Natural killer cell treated with Interleukin-12 subunit alpha and Interleukin-12 subunit beta and Interleukin-15 and Interleukin-18, amount 100 ng/mL, for 72 hours (primary cell): Measurements from ENCODE around the gene LGALS7. TPM values are rescaled to one million over a fixed set of nuclear protein-coding genes. Genes with fewer than 3 reads are reported as not detected.

Experiments used
- ATAC-seq, 2 donors: fragments of 150-1000 bp; cut with Tn5 transposase in 1 of 2; sonication (Bioruptor Pico), chemical (Tn5 transposase) in 1 of 2; 2 replicates each; pipeline ENCODE4 v1.10.0; 2021
- DNase-seq: peaks from one replicate; pipeline ENCODE4 v3.0.0; 2022; ENCODE audit warnings: low spot score
- H3K27ac Mint-ChIP-seq, 2 donors: 1 replicate in 1 of 2; 2 replicates in 1 of 2; pipeline ENCODE4 v1.8.0; 2022; ENCODE audit warnings: mixed read lengths in 2 of 2, mild to moderate bottlenecking in 1 of 2, moderate library complexity in 1 of 2
- H3K27me3 Mint-ChIP-seq, 2 donors: 1 replicate in 1 of 2; 2 replicates in 1 of 2; pipeline ENCODE4 v1.8.0; 2022; ENCODE audit warnings: mixed read lengths in 2 of 2
- H3K36me3 Mint-ChIP-seq: one replicate; pipeline ENCODE4 v1.8.0; 2022; ENCODE audit warnings: mixed read lengths
- H3K4me1 Mint-ChIP-seq, 2 donors: 1 replicate in 1 of 2; 2 replicates in 1 of 2; pipeline ENCODE4 v1.8.0; 2022; ENCODE audit warnings: low read depth in 2 of 2, mixed read lengths in 2 of 2, mild to moderate bottlenecking in 1 of 2
- H3K4me3 Mint-ChIP-seq: one replicate; pipeline ENCODE4 v1.8.0; 2022; ENCODE audit warnings: mixed read lengths
- H3K9me3 Mint-ChIP-seq: 2 replicates; pipeline ENCODE4 v1.8.0; 2022; ENCODE audit warnings: mixed read lengths
- total RNA-seq, 2 donors: library from RNA; stranded (reverse); gene quantifications; one replicate each; pipeline ENCODE4 v1.2.3, GENCODE V29; 2022

The LGALS7 gene
- total RNA-seq, 2 donors from 2014 or later: not detected

GRCh38 chr19:38735257-38735686 is 38.0 kb downstream of the LGALS7 start:
- DNase-seq: no peak

GRCh38 chr19:38734426-38735256 is 38.7 kb downstream of the LGALS7 start:
- Mint-ChIP-seq H3K4me3 (peak overlapping the region; percentile 85), H3K27me3 (no peaks in the 10 kb centered on the region), H3K36me3 (no peaks in the 10 kb centered on the region), H3K4me1 (peaks cover 40 to 60% of the 10 kb centered on the region in 2 donors), H3K9me3 (no peaks in the 10 kb centered on the region), H3K27ac (peak overlapping the region; percentile 79 to 93)
- DNase-seq (no peak), ATAC-seq (peak; percentile 43 to 48)

More at GRCh38 chr19:38735257-38735686, 38.0 kb downstream of the LGALS7 start:
- Mint-ChIP-seq H3K4me3 (peak overlapping the region; percentile 85), H3K9me3 (no peaks in the 10 kb centered on the region), H3K27me3 (no peaks in the 10 kb centered on the region), H3K4me1 (peaks cover 42 to 59% of the 10 kb centered on the region in 2 donors), H3K27ac (peak overlapping the region; percentile 79 to 93), H3K36me3 (no peaks in the 10 kb centered on the region)
- peak in 1 of 2 donors; percentile 46 for ATAC-seq

- Mint-ChIP-seq H3K36me3 (no peaks in the 10 kb centered on the region), H3K9me3 (no peaks in the 10 kb centered on the region), H3K27ac (peak overlapping the region; percentile 79 to 93), H3K4me3 (peak overlapping the region; percentile 85), H3K4me1 (peaks cover 38 to 58% of the 10 kb centered on the region in 2 donors), H3K27me3 (no peaks in the 10 kb centered on the region)
- DNase-seq (no peak), ATAC-seq (peak; percentile 54 to 65)
Observed at GRCh38 chr19:38734176-38734425, 39.2 kb downstream of the LGALS7 start.

- H3K4me1 Mint-ChIP-seq: peaks cover 33 to 54% of the 10 kb centered on the region in 2 donors
- H3K9me3 Mint-ChIP-seq: no peaks in the 10 kb centered on the region
- DNase-seq (no peak), ATAC-seq (peak; percentile 38 to 46)
- H3K4me3 Mint-ChIP-seq: peak overlapping the region; percentile 85
- peak overlapping the region; percentile 79 to 93 for H3K27ac Mint-ChIP-seq
- no peaks in the 10 kb centered on the region for H3K36me3 Mint-ChIP-seq
- no peaks in the 10 kb centered on the region for H3K27me3 Mint-ChIP-seq
Observed at GRCh38 chr19:38733493-38734175, 39.7 kb downstream of the LGALS7 start.

- Mint-ChIP-seq H3K36me3 (no peaks in the 10 kb centered on the region), H3K4me3 (no peak overlapping the region), H3K27me3 (no peaks in the 10 kb centered on the region), H3K27ac (peak overlapping the region; percentile 79 to 93), H3K4me1 (peaks cover 30 to 55% of the 10 kb centered on the region in 2 donors), H3K9me3 (no peaks in the 10 kb centered on the region)
- ATAC-seq: no peak
- no peak for DNase-seq
Observed at GRCh38 chr19:38733241-38733492, 40.1 kb downstream of the LGALS7 start.

GRCh38 chr19:38731654-38732301 is 41.5 kb downstream of the LGALS7 start:
- no peak for DNase-seq
- H3K4me1 Mint-ChIP-seq: peaks cover 25 to 59% of the 10 kb centered on the region in 2 donors
- peak overlapping the region; percentile 79 to 93 for H3K27ac Mint-ChIP-seq
- ATAC-seq: no peak
- no peaks in the 10 kb centered on the region for H3K27me3 Mint-ChIP-seq
- H3K9me3 Mint-ChIP-seq: no peaks in the 10 kb centered on the region
- no peak overlapping the region for H3K4me3 Mint-ChIP-seq
- no peaks in the 10 kb centered on the region for H3K36me3 Mint-ChIP-seq

GRCh38 chr19:38730731-38731589 is 42.4 kb downstream of the LGALS7 start:
- DNase-seq (no peak), ATAC-seq (no peak)
- Mint-ChIP-seq H3K36me3 (no peaks in the 10 kb centered on the region), H3K4me1 (peaks cover 31 to 61% of the 10 kb centered on the region in 2 donors), H3K9me3 (no peaks in the 10 kb centered on the region), H3K27me3 (no peaks in the 10 kb centered on the region), H3K27ac (peak overlapping the region; percentile 79 to 93), H3K4me3 (no peak overlapping the region)

- no peaks in the 10 kb centered on the region for H3K27me3 Mint-ChIP-seq
- DNase-seq (no peak), ATAC-seq (no peak)
- peaks cover 31 to 61% of the 10 kb centered on the region in 2 donors for H3K4me1 Mint-ChIP-seq
- no peaks in the 10 kb centered on the region for H3K9me3 Mint-ChIP-seq
- H3K36me3 Mint-ChIP-seq: no peaks in the 10 kb centered on the region
- H3K4me3 Mint-ChIP-seq: no peak overlapping the region
- H3K27ac Mint-ChIP-seq: peak overlapping the region; percentile 41 to 79
Observed at GRCh38 chr19:38730470-38730730, 42.9 kb downstream of the LGALS7 start.

- H3K4me1 Mint-ChIP-seq: peaks cover 31 to 55% of the 10 kb centered on the region in 2 donors
- H3K36me3 Mint-ChIP-seq: no peaks in the 10 kb centered on the region
- ATAC-seq (peak; percentile 53 to 59), DNase-seq (peak; percentile 81)
- peak overlapping the region; percentile 41 to 79 for H3K27ac Mint-ChIP-seq
- H3K9me3 Mint-ChIP-seq: no peaks in the 10 kb centered on the region
- H3K4me3 Mint-ChIP-seq: no peak overlapping the region
- H3K27me3 Mint-ChIP-seq: no peaks in the 10 kb centered on the region
Observed at GRCh38 chr19:38729653-38730469, 43.5 kb downstream of the LGALS7 start.

GRCh38 chr19:38728752-38729541 is 44.4 kb downstream of the LGALS7 start:
- H3K4me1 Mint-ChIP-seq: peaks cover 26 to 47% of the 10 kb centered on the region in 2 donors
- H3K9me3 Mint-ChIP-seq: no peaks in the 10 kb centered on the region
- H3K4me3 Mint-ChIP-seq: no peak overlapping the region
- H3K36me3 Mint-ChIP-seq: no peaks in the 10 kb centered on the region
- DNase-seq (peak; percentile 53), ATAC-seq (no peak)
- H3K27me3 Mint-ChIP-seq: no peaks in the 10 kb centered on the region
- H3K27ac Mint-ChIP-seq: peak overlapping the region in 1 of 2 donors; percentile 29

- H3K9me3 Mint-ChIP-seq: no peaks in the 10 kb centered on the region
- peak; percentile 15 for DNase-seq
- no peak overlapping the region for H3K4me3 Mint-ChIP-seq
- peak overlapping the region in 1 of 2 donors; percentile 29 for H3K27ac Mint-ChIP-seq
- H3K27me3 Mint-ChIP-seq: no peaks in the 10 kb centered on the region
- peaks cover 19 to 44% of the 10 kb centered on the region in 2 donors for H3K4me1 Mint-ChIP-seq
- H3K36me3 Mint-ChIP-seq: no peaks in the 10 kb centered on the region
- no peak for ATAC-seq
Observed at GRCh38 chr19:38727868-38728660, 45.3 kb downstream of the LGALS7 start.
